DND-41 (cell line): ENCODE data around the gene TRAIP.

Source experiments
- ATAC-seq: fragments of 200-7000 bp; cut with Tn5 transposase; 3 replicates; pipeline ENCODE4 v1.9.1; 2021; ENCODE audit warnings: low read depth; ENCODE audit not compliant: insufficient read depth
- DNase-seq: peaks from one replicate; pipeline ENCODE4 v3.0.0-alpha.2; 2020
- H2AFZ ChIP-seq: 2 replicates; pipeline ENCODE4 v1.6.0; 2012; ENCODE audit warnings: low read depth, low read length
- H3K27ac ChIP-seq: 2 replicates; pipeline ENCODE4 v1.5.1; 2012; ENCODE audit warnings: low read length, inconsistent platforms
- H3K27me3 ChIP-seq: fragments of 200-600 bp; sonication (generic); 2 replicates; pipeline ENCODE4 v1.6.0; 2012; ENCODE audit warnings: low read length, mild to moderate bottlenecking, inconsistent platforms; ENCODE audit not compliant: insufficient read depth, poor library complexity
- H3K36me3 ChIP-seq: 2 replicates; pipeline ENCODE4 v1.5.1; 2012; ENCODE audit warnings: low read length, inconsistent platforms; ENCODE audit not compliant: insufficient read depth
- H3K4me1 ChIP-seq: 2 replicates; pipeline ENCODE4 v1.5.1; 2012; ENCODE audit warnings: mild to moderate bottlenecking, low read length; ENCODE audit not compliant: insufficient read depth
- H3K4me2 ChIP-seq: 2 replicates; pipeline ENCODE4 v1.6.0; 2012; ENCODE audit warnings: mild to moderate bottlenecking, moderate library complexity, low read length, inconsistent platforms; ENCODE audit not compliant: insufficient read depth
- H3K4me3 ChIP-seq, 2 experiments: fragments of 200-600 bp in 1 of 2; shearing (Covaris generic) in 1 of 2; 2 replicates each; pipeline ENCODE4 v1.5.1; 2012 to 2016; ENCODE audit warnings: inconsistent platforms in 2 of 2, low read length in 2 of 2, mild to moderate bottlenecking in 2 of 2, low read depth in 1 of 2, moderate library complexity in 1 of 2
- H3K79me2 ChIP-seq: 2 replicates; pipeline ENCODE4 v1.6.0; 2012; ENCODE audit warnings: low read length, inconsistent platforms; ENCODE audit not compliant: insufficient read depth
- H3K9ac ChIP-seq: 2 replicates; pipeline ENCODE4 v1.6.0; 2012; ENCODE audit warnings: low read depth, mild to moderate bottlenecking, inconsistent platforms, low read length, moderate library complexity
- H3K9me3 ChIP-seq: 2 replicates; pipeline ENCODE4 v1.5.1; 2012; ENCODE audit warnings: low read length, moderate library complexity, mild to moderate bottlenecking, inconsistent platforms; ENCODE audit not compliant: insufficient read depth, severe bottlenecking
- H4K20me1 ChIP-seq: 2 replicates; pipeline ENCODE4 v1.6.0; 2012; ENCODE audit warnings: low read length; ENCODE audit not compliant: insufficient read depth
- CTCF ChIP-seq: IDR thresholded peaks from 2 replicates; pipeline ENCODE4 v1.5.1; 2012; ENCODE audit warnings: borderline replicate concordance, low read length, moderate library complexity, mild to moderate bottlenecking; ENCODE audit not compliant: poor library complexity, severe bottlenecking; ENCODE audit errors: extremely low read depth
- EZH2 ChIP-seq: IDR thresholded peaks from 3 replicates; pipeline ENCODE4 v1.6.1; 2012; ENCODE audit warnings: borderline replicate concordance, low read depth, mild to moderate bottlenecking, moderate library complexity, low read length, inconsistent platforms; ENCODE audit not compliant: severe bottlenecking

The TRAIP gene

GRCh38 chr3:49788056-49788455, 68.3 kb downstream of the TRAIP start:
- H3K4me2 ChIP-seq: no peak overlapping the region
- no peaks in the 10 kb centered on the region for H3K9me3 ChIP-seq
- no peaks in the 10 kb centered on the region for H3K27me3 ChIP-seq
- no peak overlapping the region for H3K9ac ChIP-seq
- H4K20me1 ChIP-seq: no peaks in the 10 kb centered on the region; the same call in 1 of the 2 replicates
- no peak overlapping the region for H2AFZ ChIP-seq
- DNase-seq (no peak), ATAC-seq (no peak)
- peaks cover 33% of the 10 kb centered on the region for H3K4me1 ChIP-seq
- TF ChIP-seq EZH2 (no peak), CTCF (no peak)
- H3K36me3 ChIP-seq: peaks cover 12% of the 10 kb centered on the region
- no peak overlapping the region for H3K4me3 ChIP-seq
- peaks cover 39% of the 10 kb centered on the region for H3K79me2 ChIP-seq
- H3K27ac ChIP-seq: no peak overlapping the region

- H3K27ac ChIP-seq: peak overlapping the region; percentile 89
- no peaks in the 10 kb centered on the region for H3K27me3 ChIP-seq
- ATAC-seq (no peak), DNase-seq (no peak)
- 0 out of 2 replicates have a peak overlapping the region, but pooled peaks have one; percentile 97 for H2AFZ ChIP-seq
- peak overlapping the region; percentile 81; the same call in 1 of the 2 replicates for H3K9ac ChIP-seq
- H3K4me2 ChIP-seq: peak overlapping the region; percentile 84
- H3K9me3 ChIP-seq: no peaks in the 10 kb centered on the region
- H3K4me1 ChIP-seq: peaks cover 35% of the 10 kb centered on the region
- peak overlapping the region in 1 of 2 experiments; percentile 79; a peak in 1 of 4 replicates for H3K4me3 ChIP-seq
- H3K36me3 ChIP-seq: peaks cover 12% of the 10 kb centered on the region
- TF ChIP-seq CTCF: no peak
- TF ChIP-seq EZH2: no peak
- peaks cover 44% of the 10 kb centered on the region for H3K79me2 ChIP-seq
- H4K20me1 ChIP-seq: no peaks in the 10 kb centered on the region; the same call in 1 of the 2 replicates
These were observed 68.8 kb downstream of the TRAIP start for GRCh38 chr3:49787536-49787935.

- Histone ChIP-seq H2AFZ (peak overlapping the region; percentile 97), H4K20me1 (no peaks in the 10 kb centered on the region; the same call in none of the 2 replicates), H3K4me2 (peak overlapping the region; percentile 84), H3K27ac (peak overlapping the region; percentile 89), H3K27me3 (no peaks in the 10 kb centered on the region), H3K79me2 (peaks cover 48% of the 10 kb centered on the region), H3K9ac (peak overlapping the region; percentile 81), H3K9me3 (no peaks in the 10 kb centered on the region), H3K4me1 (peaks cover 39% of the 10 kb centered on the region), H3K36me3 (peaks cover 16% of the 10 kb centered on the region), H3K4me3 (peak overlapping the region; percentile 79 to 90; a peak in 3 of 4 replicates)
- TF ChIP-seq EZH2 (no peak), CTCF (no peak)
- DNase-seq: no peak
- ATAC-seq: no peak
These were observed 69.2 kb downstream of the TRAIP start for GRCh38 chr3:49787182-49787464.
